Epithelial cell of proximal tubule (primary cell): Measurements from ENCODE around the gene ITGAV. TPM values are rescaled to one million over a fixed set of nuclear protein-coding genes. Genes with fewer than 3 reads are reported as not detected.

ENCODE experiments used
- DNase-seq: peaks from one replicate; pipeline ENCODE4 v3.0.0-alpha.2; 2011; ENCODE audit warnings: low read depth
- H3K4me3 ChIP-seq: 2 replicates; pipeline ENCODE4 v1.5.1; 2011; ENCODE audit warnings: low read depth, mild to moderate bottlenecking, low read length
- CTCF ChIP-seq: conservative IDR thresholded peaks from 2 replicates; pipeline ENCODE4 v1.5.1; 2012; ENCODE audit warnings: low read depth, mild to moderate bottlenecking, low read length
- total RNA-seq: library from RNA; depleted of rRNA; stranded (reverse); fragments of >200 nt; gene quantifications from 2 replicates; pipeline ENCODE4 v1.2.3, GENCODE V29; 2015

Gene ITGAV
- total RNA-seq, 1 donor from 2014 or later = 135 TPM

- no peak for DNase-seq
- H3K4me3 ChIP-seq = no peak overlapping the region
- TF ChIP-seq CTCF = no peak
These were observed 119.9 kb downstream of the ITGAV start for GRCh38 chr2:186709529-186710450.

DNA sequence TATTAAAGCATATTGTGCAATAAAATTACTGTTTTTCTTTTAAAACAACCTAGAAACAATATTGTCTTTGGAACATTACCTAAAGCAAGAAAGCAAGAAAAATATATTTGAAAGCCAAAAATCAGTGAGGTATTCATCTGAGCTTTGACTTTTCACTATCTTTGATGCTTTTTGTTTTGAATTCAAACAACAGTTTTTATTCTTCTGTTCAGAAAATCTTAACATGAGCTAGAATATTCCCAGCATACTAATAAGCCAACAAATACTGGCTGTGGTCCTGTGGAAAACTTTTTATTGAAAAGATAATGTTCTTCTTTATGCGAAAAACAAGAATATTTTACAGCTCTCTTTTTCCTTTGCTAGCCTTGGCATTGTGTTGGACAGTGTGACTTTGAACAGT, 123.8 kb downstream of the ITGAV start:
- no peak for DNase-seq
- no peak overlapping the region for H3K4me3 ChIP-seq
- no peak for TF ChIP-seq CTCF

- H3K4me3 ChIP-seq = no peak overlapping the region
- no peak for TF ChIP-seq CTCF
- DNase-seq = no peak
These were observed 124.8 kb downstream of the ITGAV start for GRCh38 chr2:186714611-186715010.

DNA sequence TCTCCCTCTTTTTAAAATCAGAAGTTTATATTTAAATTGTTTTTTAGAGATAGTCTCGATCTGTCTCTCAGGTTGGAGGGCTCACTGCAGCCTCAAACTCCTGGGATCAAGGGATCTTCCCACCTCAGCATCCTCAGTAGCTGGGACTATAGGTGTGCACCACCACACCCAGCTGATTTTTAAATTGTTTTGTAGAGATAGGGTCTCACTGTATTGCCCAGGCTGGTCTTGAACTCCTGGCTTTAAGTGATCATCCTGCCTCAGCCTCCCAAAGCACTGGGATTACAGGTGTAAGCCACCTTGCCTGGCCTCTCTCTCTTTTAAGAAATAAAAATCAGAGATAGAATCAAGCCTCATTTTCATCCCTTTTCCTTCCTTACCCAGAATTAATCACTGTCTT, 126.1 kb downstream of the ITGAV start:
- TF ChIP-seq CTCF = no peak
- no peak overlapping the region for H3K4me3 ChIP-seq
- no peak for DNase-seq

DNA sequence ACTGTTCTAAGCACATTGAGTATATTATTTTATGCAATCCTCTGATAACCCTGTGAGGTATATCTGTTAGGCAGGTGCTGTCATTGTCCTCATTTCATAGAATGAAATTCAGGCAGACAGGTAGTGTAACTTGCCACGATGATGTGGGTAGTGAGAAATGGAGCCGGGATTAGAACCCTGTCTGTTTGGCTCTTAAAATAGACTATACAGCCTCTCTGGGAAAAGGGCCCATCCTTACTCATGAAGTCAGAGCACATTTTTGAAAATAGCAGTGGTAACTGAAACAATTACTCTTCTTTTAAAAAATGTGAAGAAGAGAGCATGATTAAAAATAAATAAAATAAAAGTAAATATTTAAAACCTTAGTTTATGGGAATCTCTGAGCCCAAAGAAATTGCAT, 127.0 kb downstream of the ITGAV start:
- no peak for TF ChIP-seq CTCF
- DNase-seq = no peak
- H3K4me3 ChIP-seq = no peak overlapping the region

DNA sequence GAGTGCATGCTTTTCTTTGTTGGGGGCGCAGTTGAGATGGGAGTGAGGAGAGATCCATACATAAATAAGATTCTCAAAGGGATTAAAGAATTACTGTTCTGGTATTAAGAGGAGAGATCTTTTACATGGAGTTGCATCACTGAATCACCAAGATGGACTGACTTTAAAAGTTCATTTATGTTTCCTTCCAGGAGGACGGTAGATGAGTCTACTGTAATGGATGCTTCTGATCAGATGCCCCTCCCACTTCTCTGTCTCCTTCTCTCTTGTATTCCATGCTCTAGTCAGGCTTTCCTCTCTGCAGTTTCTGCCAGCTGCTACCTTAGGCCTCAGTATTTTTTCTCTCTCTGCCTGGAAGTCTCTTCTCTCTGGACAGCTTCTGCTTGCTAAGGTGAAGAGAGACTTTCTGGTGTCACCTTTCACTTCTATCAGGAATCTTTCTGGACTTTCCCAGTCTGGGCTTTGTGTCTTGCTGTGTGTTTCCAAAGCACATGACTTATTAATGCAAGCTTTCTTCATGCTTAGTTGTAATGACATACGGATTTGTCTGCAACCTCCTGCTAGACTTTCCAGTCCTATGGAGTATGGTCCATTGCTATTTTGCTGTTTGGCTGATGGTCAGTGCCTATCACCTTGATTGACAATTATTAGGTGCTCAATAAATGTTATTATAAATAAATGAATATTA, 127.6 kb downstream of the ITGAV start:
- DNase-seq = no peak
- TF ChIP-seq CTCF = no peak
- no peak overlapping the region for H3K4me3 ChIP-seq
